ENCODE measurements around the gene TTC36.

- no peak for TF ChIP-seq CTCF (tag by site-specific recombination; IDR thresholded peaks at IDR 0.05)
- no peak for TF ChIP-seq ZNF501 (tag by site-specific recombination; IDR thresholded peaks at IDR 0.05)
- TF ChIP-seq REST (tag by site-specific recombination; IDR thresholded peaks at IDR 0.05): no peak
- TF ChIP-seq ZNF274 (IDR thresholded peaks at IDR 0.05; ENCODE audit: low read length): no peak
- no peak for TF ChIP-seq ZNF274 (tag by site-specific recombination; IDR thresholded peaks at IDR 0.05; ENCODE audit: borderline replicate concordance)
- no peak for TF ChIP-seq ZBTB48 (tag by site-specific recombination; IDR thresholded peaks at IDR 0.05)
- no peak for TF ChIP-seq KLF9 (tag by site-specific recombination; IDR thresholded peaks at IDR 0.05; ENCODE audit: low read depth)
- no peak for TF ChIP-seq ZNF621 (tag by site-specific recombination; IDR thresholded peaks at IDR 0.05)
- TF ChIP-seq ZXDB (tag by site-specific recombination; IDR thresholded peaks at IDR 0.05): no peak
- no peak for TF ChIP-seq ZNF24 (tag by site-specific recombination; IDR thresholded peaks at IDR 0.05)
- TF ChIP-seq ZBTB8A (tag by site-specific recombination; IDR thresholded peaks at IDR 0.05): no peak
- no peak for TF ChIP-seq ZNF433 (tag by site-specific recombination; IDR thresholded peaks at IDR 0.05; ENCODE audit: low read depth)
- TF ChIP-seq ZNF830 (tag by site-specific recombination; IDR thresholded peaks at IDR 0.05; ENCODE audit: low read depth): no peak
These were observed 38.7 kb upstream of the TTC36 start for GRCh38 chr11:118488480-118489109.
